Measurements from ENCODE around the gene ETV4. TPM values are rescaled to one million over a fixed set of nuclear protein-coding genes. Genes with fewer than 3 reads are reported as not detected.

ETV4 gene
- total RNA-seq, 4 donors from 2014 or later, result 0.29 to 0.67 (median 0.42) TPM; not detected in 1

DNA sequence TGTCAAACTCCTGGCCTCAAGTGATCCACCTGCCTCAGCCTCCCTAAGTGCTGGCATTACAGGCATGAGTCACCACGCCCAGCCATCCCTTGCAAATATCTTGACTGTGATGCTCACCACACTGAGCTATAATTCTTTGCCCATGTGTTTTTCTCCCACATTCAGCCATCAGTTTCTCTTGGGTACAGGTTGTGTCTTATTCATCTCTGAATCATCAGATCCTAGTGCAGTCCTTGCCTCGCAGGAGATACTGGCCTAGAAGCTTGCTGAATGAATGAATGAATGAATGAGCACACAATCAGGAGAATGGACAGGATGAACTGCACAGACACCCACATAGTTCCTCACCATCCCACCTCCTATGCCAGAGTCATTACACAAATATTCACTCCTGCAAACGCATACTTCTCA lies 24.4 kb upstream of the ETV4 start:
- in situ Hi-C loops (cut with MboI; ENCODE audit: low sequenced_read_pairs in 4 of 4) (loop anchor here in 1 of 4 donors (10.0 kb wide), 1 partner anchor 184 kb away; the partner anchor contains the start of gene SOST), intact Hi-C loops (cut with DNase I; ENCODE audit: low total_unique reads) (no loop called here)
- TF ChIP-seq, protein P1, sequence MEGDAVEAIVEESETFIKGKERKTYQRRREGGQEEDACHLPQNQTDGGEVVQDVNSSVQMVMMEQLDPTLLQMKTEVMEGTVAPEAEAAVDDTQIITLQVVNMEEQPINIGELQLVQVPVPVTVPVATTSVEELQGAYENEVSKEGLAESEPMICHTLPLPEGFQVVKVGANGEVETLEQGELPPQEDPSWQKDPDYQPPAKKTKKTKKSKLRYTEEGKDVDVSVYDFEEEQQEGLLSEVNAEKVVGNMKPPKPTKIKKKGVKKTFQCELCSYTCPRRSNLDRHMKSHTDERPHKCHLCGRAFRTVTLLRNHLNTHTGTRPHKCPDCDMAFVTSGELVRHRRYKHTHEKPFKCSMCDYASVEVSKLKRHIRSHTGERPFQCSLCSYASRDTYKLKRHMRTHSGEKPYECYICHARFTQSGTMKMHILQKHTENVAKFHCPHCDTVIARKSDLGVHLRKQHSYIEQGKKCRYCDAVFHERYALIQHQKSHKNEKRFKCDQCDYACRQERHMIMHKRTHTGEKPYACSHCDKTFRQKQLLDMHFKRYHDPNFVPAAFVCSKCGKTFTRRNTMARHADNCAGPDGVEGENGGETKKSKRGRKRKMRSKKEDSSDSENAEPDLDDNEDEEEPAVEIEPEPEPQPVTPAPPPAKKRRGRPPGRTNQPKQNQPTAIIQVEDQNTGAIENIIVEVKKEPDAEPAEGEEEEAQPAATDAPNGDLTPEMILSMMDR (IDR thresholded peaks at IDR 0.05 in 4 of 5, conservative IDR thresholded peaks at IDR 0.05 in 1 of 5), result no peak
- TF ChIP-seq POLR2A (IDR thresholded peaks at IDR 0.05), result no peak
- no peaks in the 10 kb centered on the region for H3K36me3 ChIP-seq
- ATAC-seq (no peak), DNase-seq (no peak)
- H3K27ac ChIP-seq, result no peak overlapping the region
- H3K4me3 ChIP-seq, result no peak overlapping the region
- H3K27me3 ChIP-seq, result no peaks in the 10 kb centered on the region
- no peaks in the 10 kb centered on the region for H3K9me3 ChIP-seq
- no peaks in the 10 kb centered on the region for H3K4me1 ChIP-seq

DNA sequence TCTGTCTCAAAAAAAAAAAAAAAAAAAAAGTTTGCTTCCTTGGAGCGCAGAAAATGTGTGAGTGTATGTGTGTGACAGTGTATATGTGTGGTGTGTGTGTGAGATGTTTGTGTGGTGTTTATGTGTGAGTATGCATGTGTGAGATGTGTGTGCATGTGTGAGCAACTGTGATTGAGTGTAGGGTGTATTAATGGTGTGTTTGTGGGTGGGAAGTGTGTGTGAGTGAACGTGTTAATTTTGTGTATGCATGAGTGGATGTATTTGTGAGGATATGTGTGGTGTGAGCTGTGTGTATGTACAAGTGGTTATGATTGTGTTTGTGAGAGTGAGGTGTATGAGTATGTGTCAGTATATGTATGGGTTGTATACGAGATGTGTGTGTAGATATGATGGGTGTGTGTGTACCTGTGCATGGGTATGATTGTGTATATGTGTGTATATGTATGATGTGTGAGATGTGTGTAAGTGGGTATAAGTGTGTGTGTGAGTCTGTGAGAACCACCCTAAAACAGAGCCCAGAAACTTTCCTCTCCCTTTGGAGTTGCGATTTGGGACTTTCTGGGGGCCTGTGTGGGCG lies 22.5 kb upstream of the ETV4 start:
- DNase-seq, result no peak

DNA sequence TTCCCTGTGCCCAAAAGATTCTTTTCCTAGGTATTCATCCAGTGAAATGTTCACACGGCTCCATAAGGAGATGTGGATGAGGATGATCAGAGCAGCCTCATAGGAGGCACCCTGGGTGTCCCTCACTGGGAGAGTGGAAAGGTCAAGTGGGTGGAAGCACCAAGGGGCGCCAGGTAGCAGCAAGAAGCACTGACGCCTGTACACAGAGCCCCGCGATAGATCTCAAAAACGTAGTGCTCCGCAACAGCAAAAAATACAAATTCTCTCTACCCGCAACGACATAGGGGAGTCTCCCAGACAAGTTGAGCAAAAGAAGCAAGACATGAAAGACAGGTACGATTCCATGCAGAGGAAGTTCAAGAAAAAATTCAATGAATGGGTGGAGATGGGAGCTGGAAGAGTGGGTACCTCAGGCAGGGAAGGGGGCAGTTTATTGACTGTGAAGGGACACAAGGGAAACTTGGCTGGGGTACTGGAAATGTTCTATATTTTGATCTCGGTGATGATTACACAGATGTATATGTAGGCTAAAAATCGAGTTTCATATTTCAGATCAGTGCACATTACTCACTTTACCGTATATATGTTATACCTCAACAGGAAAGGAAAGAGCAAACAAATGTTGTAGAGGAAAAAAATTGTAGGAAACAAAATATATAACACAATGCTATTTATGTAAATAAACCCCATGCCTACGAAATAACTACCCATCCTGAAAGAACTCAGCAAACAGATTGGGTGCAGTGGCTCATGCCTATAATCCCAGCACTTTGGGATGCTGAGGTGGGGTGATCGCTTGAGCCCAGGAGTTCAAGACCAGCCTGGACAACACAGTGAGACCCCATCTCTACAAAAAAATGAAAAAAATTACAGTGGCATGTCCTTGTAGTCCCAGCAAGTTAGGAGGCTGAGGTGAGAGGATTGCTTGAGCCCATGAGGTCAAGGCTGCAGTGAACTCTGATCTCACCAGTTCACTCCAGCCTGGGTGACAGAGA lies 17.8 kb upstream of the ETV4 start:
- Histone ChIP-seq H3K4me3 (no peak overlapping the region), H3K4me1 (no peaks in the 10 kb centered on the region), H3K27me3 (no peaks in the 10 kb centered on the region), H3K36me3 (no peaks in the 10 kb centered on the region), H3K27ac (no peak overlapping the region), H3K9me3 (no peaks in the 10 kb centered on the region)
- DNase-seq (no peak), ATAC-seq (no peak)
- TF ChIP-seq, protein P1 (IDR thresholded peaks at IDR 0.05 in 4 of 5, conservative IDR thresholded peaks at IDR 0.05 in 1 of 5), result no peak
- TF ChIP-seq POLR2A (IDR thresholded peaks at IDR 0.05), result no peak
- intact Hi-C loops (cut with DNase I; ENCODE audit: low total_unique reads) (no loop called here), in situ Hi-C loops (cut with MboI; ENCODE audit: low sequenced_read_pairs in 4 of 4) (no loop called here)

More for the DNA sequence above, 22.5 kb upstream of the ETV4 start:
- H3K27me3 ChIP-seq, result no peaks in the 10 kb centered on the region
- TF ChIP-seq, protein P1 (IDR thresholded peaks at IDR 0.05 in 4 of 5, conservative IDR thresholded peaks at IDR 0.05 in 1 of 5), result no peak
- no peak for TF ChIP-seq POLR2A (IDR thresholded peaks at IDR 0.05)
- H3K4me1 ChIP-seq, result no peaks in the 10 kb centered on the region
- in situ Hi-C loops (cut with MboI; ENCODE audit: low sequenced_read_pairs in 4 of 4) (no loop called here), intact Hi-C loops (cut with DNase I; ENCODE audit: low total_unique reads) (no loop called here)
- no peak for ATAC-seq
- H3K27ac ChIP-seq, result no peak overlapping the region
- no peak overlapping the region for H3K4me3 ChIP-seq
- H3K9me3 ChIP-seq, result no peaks in the 10 kb centered on the region
- no peaks in the 10 kb centered on the region for H3K36me3 ChIP-seq

GRCh38 chr17:43562679-43563599 lies 16.8 kb upstream of the ETV4 start:
- DNase-seq (no peak), ATAC-seq (no peak)
- no peaks in the 10 kb centered on the region for H3K9me3 ChIP-seq
- no peak overlapping the region for H3K4me3 ChIP-seq
- H3K27ac ChIP-seq, result no peak overlapping the region
- no peaks in the 10 kb centered on the region for H3K4me1 ChIP-seq
- intact Hi-C loops (cut with DNase I; ENCODE audit: low total_unique reads) (no loop called here), in situ Hi-C loops (cut with MboI; ENCODE audit: low sequenced_read_pairs in 4 of 4) (no loop called here)
- TF ChIP-seq, protein P1 (IDR thresholded peaks at IDR 0.05 in 4 of 5, conservative IDR thresholded peaks at IDR 0.05 in 1 of 5), result no peak
- TF ChIP-seq POLR2A (IDR thresholded peaks at IDR 0.05), result no peak
- H3K36me3 ChIP-seq, result no peaks in the 10 kb centered on the region
- H3K27me3 ChIP-seq, result no peaks in the 10 kb centered on the region
